GM21515 (cell line): ENCODE results near the gene UBE2G2.

ENCODE experiments used
- ATAC-seq: cut with Tn5 transposase; IDR thresholded peaks from one replicate; pipeline ENCODE4 v1.9.1; 2021; ENCODE audit not compliant: unreplicated experiment

UBE2G2 gene

GRCh38 chr21:44752671-44753235 lies 48.9 kb downstream of the UBE2G2 start:
- ATAC-seq: no peak

DNA sequence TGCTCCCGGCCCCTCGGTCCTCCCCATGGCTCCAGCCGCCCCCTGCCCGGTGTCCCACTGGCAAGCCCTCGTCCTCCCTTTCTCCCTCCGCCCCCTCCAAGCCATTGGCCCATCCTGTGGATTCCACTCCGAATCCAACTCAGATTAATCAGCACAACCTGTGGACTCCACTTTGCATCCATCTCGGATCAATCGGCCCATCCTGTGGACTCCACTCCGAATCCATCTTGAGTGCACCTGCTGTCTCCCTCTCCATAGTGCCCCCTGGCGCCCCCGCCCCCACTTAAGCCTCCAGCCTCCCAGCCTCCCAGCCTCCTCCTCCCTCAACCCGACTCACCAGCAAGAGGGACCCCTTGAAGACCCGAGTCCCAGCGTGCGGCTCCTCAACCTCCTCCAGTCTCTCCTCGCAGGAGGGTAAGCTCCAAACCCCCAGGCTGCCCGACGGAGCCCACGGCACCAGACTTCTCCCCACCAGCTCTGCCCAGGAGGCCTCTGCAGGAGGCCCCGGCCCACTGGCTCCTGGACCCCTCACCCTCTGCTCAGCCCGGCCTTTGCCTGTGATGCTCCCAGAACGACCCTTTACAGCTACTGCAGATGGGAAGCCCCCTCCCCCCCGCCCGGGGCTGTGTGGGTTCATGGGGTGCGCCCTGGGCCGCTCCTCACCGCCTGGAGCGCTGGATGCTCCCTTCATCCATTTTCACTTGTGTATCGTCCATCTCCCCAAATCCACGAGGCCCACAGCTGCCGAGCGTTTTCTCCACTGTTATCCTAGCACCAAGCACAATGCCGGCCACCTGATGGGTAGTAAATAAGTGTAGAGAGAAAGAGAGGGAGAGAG lies 49.6 kb downstream of the UBE2G2 start:
- no peak for ATAC-seq

- ATAC-seq: no peak
Measured at GRCh38 chr21:44751186-44751798, 50.3 kb downstream of the UBE2G2 start.

DNA sequence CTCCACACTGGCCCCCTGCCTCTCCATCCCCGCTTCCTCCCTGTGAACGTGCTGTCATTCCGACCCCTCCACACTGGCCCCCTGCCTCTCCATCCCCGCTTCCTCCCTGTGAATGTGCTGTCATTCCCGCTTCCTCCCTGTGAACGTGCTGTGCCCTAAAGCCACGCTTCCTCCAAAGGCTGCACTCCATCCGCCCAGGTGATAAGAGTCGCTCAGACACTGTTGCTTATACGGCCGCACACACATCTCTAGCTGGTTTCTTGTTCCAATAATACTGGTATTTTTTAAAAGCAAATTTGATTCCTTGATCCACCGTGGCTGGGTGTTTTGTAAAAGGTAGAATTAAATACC lies 51.0 kb downstream of the UBE2G2 start:
- no peak for ATAC-seq

DNA sequence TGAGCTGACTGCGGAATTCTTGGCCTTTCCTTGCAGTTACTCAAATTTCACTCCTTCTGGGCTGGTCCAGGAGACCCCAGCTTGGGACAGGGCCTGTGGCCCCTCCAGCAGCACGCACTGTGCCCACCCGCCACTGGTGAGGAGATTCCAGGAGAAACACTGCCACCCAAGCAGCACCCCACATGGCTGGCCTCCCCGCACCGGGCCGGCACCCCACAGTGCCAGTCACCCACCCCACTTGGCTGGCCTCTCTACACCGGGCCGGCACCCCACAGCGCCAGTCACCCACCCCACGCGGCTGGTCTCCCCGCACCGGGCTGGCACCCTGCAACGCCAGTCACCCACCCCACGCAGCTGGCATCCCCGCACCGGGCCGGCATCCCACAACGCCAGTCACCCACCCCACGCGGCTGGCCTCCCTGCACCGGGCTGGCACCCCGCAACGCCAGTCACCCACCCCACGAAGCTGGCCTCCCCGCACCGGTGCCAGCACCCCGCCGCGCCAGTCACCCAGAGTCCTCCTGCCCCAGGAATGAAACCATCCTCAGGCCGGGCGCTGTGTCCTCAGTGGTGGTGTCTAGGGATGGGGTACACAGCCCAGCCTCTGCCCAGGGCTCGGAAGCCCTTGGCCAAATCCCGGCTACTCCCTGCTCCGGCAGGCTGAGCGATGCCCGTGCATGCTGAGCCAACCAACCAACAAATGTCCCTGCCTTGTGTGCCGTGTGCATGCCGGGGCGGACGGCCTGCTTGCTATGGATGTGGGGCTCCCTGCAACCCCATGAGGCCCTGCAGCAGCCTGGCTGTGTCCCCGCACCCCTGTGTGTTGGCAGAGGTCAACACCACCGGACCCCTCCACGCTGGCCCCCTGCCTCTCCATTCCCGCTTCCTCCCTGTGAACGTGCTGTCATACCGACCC lies 51.6 kb downstream of the UBE2G2 start:
- ATAC-seq: no peak

GRCh38 chr21:44749116-44749758 lies 52.4 kb downstream of the UBE2G2 start:
- ATAC-seq: no peak

GRCh38 chr21:44748621-44749020 lies 53.0 kb downstream of the UBE2G2 start:
- no peak for ATAC-seq

- ATAC-seq: no peak
Measured at GRCh38 chr21:44742418-44743153, 59.0 kb downstream of the UBE2G2 start.

DNA sequence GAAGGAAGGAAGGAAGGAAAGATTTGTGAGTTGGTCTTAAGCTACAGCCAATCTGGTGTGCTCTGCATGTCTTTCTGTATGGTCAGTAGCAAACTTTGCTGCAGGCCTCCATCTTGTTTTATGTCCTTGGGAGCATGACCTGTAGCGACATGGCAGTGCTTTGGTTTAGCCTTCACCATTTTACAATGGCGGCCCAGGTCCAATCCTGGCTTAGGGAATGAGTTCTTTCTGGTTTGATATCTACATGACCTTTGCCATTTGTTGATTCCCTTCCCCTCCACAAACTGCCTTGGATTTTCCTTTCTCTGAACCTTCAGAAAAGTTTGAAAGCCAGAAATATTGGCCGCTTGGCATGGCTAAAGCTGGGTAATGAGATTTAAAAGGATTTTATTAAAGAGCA lies 59.7 kb downstream of the UBE2G2 start:
- no peak for ATAC-seq

DNA sequence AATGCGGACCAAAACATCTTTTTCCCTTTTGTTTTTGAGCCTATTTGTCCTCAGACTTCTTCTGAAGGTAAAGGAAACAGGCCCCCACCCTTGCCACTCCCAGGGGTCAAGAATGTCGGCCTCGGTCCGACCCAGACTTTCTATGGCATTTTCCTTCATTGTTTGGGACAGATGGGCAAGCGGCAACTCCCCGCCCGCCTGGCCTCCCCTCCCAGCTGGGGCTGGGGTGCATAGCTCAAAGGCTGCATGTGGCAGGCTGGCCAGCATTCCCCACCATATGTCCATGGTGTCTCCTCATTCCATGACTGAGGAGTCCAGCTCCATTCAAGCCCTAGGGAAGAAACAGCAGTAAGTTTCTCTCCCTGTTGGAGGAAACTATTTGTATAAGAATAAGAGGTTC lies 60.9 kb downstream of the UBE2G2 start:
- no peak for ATAC-seq

- no peak for ATAC-seq
Measured at GRCh38 chr21:44739316-44739715, 62.3 kb downstream of the UBE2G2 start.

- no peak for ATAC-seq
Measured at GRCh38 chr21:44738621-44739020, 63.0 kb downstream of the UBE2G2 start.

GRCh38 chr21:44737706-44738354 lies 63.8 kb downstream of the UBE2G2 start:
- no peak for ATAC-seq

DNA sequence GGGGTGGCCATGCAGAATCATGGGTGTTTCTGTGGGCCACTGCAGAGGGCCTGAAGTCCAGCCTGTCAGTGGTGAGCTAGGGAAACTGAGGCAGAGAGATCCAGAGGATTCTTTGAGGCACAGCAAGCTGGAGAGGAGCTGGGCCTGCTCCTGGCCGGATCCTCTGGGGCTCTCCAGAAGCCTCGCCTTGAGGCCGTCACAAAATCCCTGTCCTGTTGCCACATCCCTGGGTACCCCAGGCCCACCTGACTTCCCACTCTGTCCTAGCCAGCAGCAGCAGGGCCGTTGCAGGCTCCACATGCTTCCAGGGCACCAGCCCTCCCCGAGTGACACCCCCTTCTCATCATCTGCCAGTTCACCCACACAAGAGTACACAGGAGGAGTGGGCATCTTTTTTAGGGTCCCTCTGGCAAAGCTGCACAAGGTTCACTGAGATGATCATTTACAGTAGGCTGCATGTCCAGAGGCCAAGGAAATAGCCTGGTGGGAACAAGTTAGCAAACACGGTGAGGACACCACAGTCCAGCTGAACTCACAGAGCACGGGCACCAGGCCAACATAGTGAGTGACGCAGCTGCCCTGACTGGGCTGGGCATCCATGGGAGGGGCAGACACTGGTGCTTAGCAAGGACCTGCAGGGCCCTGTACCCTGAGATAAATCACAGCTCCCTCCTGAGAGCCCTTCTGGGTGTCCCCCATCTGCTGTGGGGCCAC lies 65.2 kb downstream of the UBE2G2 start:
- no peak for ATAC-seq

DNA sequence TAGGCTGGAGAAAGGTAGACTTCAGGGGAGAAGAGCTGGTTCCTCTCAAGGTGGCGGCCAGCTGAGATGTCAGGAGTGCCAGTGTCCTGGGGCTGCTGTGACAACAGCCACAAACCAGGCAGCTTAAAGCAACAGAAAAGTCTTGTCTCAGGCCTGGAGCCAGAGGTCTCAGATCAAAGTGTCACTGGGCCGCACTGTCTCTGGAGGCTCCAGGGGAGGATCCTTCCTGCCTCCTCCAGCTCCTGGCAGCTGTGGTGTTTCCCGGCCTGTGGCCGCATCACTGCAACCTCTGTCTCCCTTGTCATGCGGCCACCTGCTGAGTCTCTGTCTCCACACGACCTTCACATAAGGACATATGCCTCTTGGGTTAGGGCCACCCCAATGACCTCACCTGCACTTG lies 65.8 kb downstream of the UBE2G2 start:
- ATAC-seq: no peak

- no peak for ATAC-seq
Measured at GRCh38 chr21:44734841-44735240, 66.8 kb downstream of the UBE2G2 start.

GRCh38 chr21:44734026-44734745 lies 67.4 kb downstream of the UBE2G2 start:
- ATAC-seq: no peak

GRCh38 chr21:44732956-44733355 lies 68.7 kb downstream of the UBE2G2 start:
- ATAC-seq: no peak
